Measurements from ENCODE around the gene ADNP. TPM values are rescaled to one million over a fixed set of nuclear protein-coding genes. Genes with fewer than 3 reads are reported as not detected.
A peak's percentile ranks its signal among the peaks of the same experiment; 100 is the strongest.

Gene ADNP
- total RNA-seq, 1 experiment from 2014 or later, result 143 TPM

DNA sequence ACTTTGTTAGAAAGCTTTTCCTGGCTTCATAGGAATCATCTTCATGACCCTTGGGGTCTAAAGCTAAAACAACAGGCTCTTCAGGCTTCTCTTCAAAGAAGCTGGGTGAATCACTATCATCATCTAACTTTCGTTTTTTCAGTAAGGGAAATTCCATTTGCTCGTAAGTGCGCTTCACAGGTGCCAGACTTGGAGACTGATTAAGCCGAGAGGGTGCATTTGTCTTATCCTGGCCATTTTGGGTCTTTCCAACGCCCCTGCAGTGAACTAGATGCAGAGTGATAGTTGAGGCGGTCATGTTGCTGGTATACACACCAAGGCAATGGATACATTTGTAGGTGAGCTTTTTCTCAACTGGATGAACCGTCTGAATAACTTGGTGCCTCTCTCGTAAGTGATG, 38.8 kb downstream of the ADNP start:
- Histone ChIP-seq H3K4me2 (ENCODE audit: insufficient read depth, insufficient read length, low read length) (no peak overlapping the region), H2BK15ac (ENCODE audit: low read depth, low read length) (no peak overlapping the region), H4K5ac (ENCODE audit: insufficient read length, low read depth, low read length) (no peak overlapping the region), H3K23me2 (ENCODE audit: insufficient read length, low read depth, low read length, poor library complexity, severe bottlenecking) (no peaks in the 10 kb centered on the region), H3K56ac (ENCODE audit: insufficient read length, low read depth, low read length) (no peak overlapping the region), H2AK5ac (ENCODE audit: insufficient read length, low read length) (no peak overlapping the region), H4K91ac (ENCODE audit: insufficient read length, low read depth, low read length) (no peak overlapping the region), H3K79me1 (ENCODE audit: insufficient read depth, low read depth, low read length, poor library complexity, severe bottlenecking) (peaks cover 10% of the 10 kb centered on the region), H2BK12ac (ENCODE audit: insufficient read length, low read depth, low read length) (no peak overlapping the region), H3T11ph (ENCODE audit: low read length) (no peak overlapping the region), H3K14ac (ENCODE audit: insufficient read depth, low read length) (no peak overlapping the region), H3K4me1 (ENCODE audit: insufficient read depth, low read length) (no peaks in the 10 kb centered on the region), H3K18ac (ENCODE audit: insufficient read length, low read depth, low read length) (no peak overlapping the region), H3K27me3 (ENCODE audit: insufficient read depth, low read length) (no peaks in the 10 kb centered on the region), H2BK120ac (ENCODE audit: low read depth, low read length, poor library complexity, severe bottlenecking) (no peak overlapping the region), H2AFZ (ENCODE audit: low read length) (no peak overlapping the region), H3K9me3 (ENCODE audit: control insufficient read depth, low read depth, low read length) (no peaks in the 10 kb centered on the region), H3K9ac (ENCODE audit: extremely low read depth, insufficient read length, low read length) (no peak overlapping the region), H3K4ac (ENCODE audit: low read depth, low read length) (no peak overlapping the region), H4K20me1 (ENCODE audit: control insufficient read depth, insufficient read depth, insufficient read length) (no peaks in the 10 kb centered on the region), H4K8ac (replicated peaks; ENCODE audit: insufficient read length, low read depth, low read length) (no peak overlapping the region), H3K27ac (ENCODE audit: insufficient read length, low read depth, low read length) (no peak overlapping the region), H2BK20ac (ENCODE audit: low read depth, low read length, poor library complexity, severe bottlenecking) (no peak overlapping the region), H3K23ac (ENCODE audit: insufficient read length, low read depth, low read length) (no peak overlapping the region), H2BK5ac (ENCODE audit: insufficient read length, low read length) (no peak overlapping the region), H3K79me2 (ENCODE audit: insufficient read depth, low read length) (no peaks in the 10 kb centered on the region)
- TF ChIP-seq, protein P1, sequence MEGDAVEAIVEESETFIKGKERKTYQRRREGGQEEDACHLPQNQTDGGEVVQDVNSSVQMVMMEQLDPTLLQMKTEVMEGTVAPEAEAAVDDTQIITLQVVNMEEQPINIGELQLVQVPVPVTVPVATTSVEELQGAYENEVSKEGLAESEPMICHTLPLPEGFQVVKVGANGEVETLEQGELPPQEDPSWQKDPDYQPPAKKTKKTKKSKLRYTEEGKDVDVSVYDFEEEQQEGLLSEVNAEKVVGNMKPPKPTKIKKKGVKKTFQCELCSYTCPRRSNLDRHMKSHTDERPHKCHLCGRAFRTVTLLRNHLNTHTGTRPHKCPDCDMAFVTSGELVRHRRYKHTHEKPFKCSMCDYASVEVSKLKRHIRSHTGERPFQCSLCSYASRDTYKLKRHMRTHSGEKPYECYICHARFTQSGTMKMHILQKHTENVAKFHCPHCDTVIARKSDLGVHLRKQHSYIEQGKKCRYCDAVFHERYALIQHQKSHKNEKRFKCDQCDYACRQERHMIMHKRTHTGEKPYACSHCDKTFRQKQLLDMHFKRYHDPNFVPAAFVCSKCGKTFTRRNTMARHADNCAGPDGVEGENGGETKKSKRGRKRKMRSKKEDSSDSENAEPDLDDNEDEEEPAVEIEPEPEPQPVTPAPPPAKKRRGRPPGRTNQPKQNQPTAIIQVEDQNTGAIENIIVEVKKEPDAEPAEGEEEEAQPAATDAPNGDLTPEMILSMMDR (conservative IDR thresholded peaks at IDR 0.05), result no peak
- DNase-seq, result no peak
- Mint-ChIP-seq H3K4me1 (peaks cover 0 to 7% of the 10 kb centered on the region in 2 experiments; a peak in 2 of 4 replicates), H3K9me3 (no peaks in the 10 kb centered on the region), H3K27ac (peak overlapping the region in 1 of 3 experiments; percentile 28; a peak in 2 of 7 replicates), H3K27me3 (ENCODE audit: low read depth) (no peaks in the 10 kb centered on the region; the same call in 1 of the 2 replicates), H3K36me3 (ENCODE audit: insufficient read depth in 1 of 3, low read depth in 3 of 3) (peaks cover 42 to 91% (median 67%) of the 10 kb centered on the region in 3 experiments), H3K4me3 (no peak overlapping the region)
- WGBS (ENCODE audit: extremely low coverage, insufficient read length, low lambda C conversion rate), result no CpG with 5 or more reads among the region's 8 CpGs
